DLD1 (cell line): Measurements from ENCODE around the gene LSP1.

Source experiments
- in situ Hi-C: cut with HindIII; loops from 2 replicates; pipeline ENCODE4 v1.10.0; 2017; ENCODE audit warnings: low sequenced_read_pairs

The LSP1 gene

DNA sequence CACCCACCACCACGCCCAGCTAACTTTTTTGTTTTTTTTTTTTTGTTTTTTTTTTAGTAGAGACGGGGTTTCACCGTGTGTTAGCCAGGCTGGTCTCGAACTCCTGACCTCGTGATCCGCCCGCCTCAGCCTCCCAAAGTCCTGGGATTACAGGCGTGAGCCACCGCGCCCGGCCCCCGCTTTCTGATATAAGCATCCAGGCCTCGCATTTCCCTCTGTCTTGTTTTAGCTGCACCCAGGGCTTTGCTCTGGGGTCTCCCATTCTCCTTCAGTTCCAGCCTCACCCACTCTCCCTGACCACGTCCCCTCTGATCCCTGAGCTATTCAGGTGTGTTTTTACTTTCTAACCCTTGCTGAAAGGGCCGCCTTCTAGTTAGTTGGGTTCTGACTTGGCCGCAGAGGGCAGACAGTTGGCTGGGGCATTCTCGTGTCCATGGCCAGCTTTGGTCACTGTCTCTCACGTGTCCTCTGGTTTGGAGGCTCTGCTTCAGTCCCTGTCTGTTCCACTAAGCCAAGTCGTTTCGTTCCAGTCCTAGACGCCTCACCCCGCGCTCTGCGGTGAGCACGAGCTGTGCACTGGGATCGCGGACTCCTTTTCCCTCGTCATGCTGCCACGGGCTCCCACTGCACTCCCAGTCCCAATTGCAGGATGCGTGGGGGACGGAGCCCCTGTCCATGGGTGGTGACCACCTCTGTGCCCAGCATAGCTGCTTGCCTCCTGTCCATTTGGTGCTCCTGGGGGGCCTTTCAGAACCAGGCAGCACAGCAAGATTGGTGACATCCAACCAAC is 60.6 kb downstream of the LSP1 start:
- in situ Hi-C loops = no loop called here

DNA sequence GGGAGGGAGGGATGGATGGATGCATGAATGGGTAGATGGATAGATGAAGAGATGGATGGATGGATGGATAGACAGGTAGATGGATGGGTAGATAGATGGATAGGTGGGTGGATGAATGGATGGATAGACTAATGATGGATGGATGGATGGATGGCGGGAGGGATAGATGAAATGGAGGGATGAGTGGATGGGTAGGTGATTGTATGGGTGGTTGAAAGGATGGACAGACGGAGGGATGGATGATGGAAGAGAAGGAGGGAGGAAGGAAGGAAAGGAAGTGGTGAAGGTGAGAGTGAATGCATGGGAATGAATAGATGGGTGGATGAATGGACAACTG is 62.9 kb downstream of the LSP1 start:
- in situ Hi-C loops = no loop called here

DNA sequence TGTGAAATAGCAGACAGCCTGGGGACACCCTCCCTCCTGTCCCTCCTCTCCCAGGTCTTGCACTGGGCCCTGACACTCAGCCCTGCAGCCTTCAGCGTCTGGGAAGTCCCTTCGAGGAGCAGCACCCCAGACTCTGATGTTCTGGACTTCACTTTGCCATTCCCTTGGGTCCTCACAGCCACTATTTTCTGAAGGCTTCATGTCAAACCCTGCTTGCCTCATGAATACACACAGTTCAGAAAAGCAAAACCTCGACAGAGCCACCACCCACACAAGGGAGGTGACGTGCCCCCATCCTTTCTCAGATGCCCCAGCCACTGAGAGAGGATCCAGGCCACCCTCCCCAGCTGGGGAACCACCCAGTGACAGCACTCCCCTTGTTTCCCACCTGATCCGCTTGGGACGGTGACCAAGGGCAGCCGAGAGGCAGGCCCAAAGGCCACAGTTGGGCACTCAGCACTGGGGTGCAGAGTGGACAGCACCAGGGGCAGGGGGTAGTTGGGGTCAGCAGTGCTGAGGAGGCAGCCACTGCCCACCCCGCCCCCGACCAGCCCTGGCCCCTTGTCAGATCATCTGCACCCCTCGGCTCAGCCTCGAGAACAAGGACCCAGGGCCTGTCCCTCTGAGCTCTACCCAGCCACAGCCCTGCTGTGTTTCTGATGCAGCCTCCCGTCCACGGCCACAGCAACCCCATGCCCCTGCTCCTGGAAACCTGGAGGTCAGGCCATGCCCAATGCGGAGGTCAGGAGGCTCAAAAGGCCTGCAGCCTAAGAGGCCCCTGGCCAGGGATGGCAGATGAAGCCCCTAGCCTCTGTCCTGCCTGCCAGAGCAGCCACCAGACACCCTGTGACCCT is 63.5 kb downstream of the LSP1 start:
- in situ Hi-C loops = no loop called here

DNA sequence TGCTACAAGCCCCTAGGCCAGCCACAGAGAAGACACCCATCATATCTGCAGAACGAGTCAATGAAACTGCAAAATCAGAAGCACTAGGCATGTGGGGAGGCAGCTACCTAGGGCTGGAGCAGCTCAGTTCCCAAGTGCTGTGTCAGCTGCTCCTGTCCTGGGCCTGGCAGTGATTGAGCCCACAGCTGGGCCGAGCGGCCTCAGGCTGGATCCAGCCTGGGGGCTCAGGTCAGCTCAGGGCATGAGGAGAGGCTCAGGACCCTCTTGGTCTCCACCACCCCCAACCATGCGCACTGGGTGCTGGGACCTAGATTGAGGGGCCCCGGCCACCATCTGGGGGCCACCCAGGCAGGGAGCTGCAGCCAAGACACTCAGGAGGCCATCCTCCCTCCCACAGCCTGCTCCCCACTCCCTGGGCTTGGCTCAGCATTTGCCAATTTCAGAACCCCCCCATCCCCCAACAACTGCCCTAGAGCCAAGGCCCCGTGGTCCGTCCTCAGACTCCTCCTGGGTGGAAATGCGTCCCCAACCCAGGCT is 64.2 kb downstream of the LSP1 start:
- in situ Hi-C loops = no loop called here

DNA sequence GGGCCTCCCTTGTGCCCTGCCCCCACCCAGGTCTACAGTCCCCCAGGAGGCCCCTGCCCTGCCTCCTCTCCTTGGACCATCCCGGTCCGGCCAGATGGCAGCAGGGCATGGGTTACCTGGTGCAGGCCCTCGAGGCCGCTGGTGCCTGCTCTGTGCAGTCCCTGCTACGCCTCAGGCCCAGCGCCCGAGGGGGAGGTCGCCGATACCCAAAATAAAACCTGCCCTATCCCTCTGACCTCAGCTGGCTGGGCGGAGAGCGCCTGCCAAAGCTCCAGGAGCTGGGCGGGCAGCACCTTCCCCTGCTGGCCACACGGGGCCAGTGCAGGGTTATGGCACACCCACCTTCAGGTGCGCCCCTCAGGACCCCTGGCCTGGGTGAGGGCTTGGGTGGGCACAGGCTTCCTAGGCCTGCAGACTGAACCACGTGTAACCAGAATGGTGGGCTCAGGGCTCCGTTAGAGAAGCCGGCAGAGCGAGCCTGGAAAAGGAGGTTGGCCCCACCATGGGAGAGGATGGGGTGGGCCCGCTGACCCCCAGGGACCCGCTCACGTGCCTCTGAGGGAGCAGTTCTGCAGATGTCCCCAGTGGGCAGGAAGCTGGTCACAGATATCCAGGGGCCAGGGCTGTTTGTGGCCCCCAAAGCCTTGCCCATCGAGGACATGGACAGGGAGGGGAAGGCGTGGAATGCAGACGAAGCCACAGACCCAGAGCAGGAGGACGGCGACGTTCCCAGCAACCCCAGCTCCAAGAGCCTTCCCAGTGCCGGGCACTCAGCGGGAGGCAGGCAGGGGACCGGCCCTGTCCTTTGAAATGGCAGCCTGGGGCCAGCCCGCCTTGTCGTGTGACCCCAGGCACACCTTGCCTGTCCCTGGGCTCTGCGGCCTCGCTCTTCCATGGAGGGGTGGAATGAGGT is 64.9 kb downstream of the LSP1 start:
- in situ Hi-C loops = no loop called here

DNA sequence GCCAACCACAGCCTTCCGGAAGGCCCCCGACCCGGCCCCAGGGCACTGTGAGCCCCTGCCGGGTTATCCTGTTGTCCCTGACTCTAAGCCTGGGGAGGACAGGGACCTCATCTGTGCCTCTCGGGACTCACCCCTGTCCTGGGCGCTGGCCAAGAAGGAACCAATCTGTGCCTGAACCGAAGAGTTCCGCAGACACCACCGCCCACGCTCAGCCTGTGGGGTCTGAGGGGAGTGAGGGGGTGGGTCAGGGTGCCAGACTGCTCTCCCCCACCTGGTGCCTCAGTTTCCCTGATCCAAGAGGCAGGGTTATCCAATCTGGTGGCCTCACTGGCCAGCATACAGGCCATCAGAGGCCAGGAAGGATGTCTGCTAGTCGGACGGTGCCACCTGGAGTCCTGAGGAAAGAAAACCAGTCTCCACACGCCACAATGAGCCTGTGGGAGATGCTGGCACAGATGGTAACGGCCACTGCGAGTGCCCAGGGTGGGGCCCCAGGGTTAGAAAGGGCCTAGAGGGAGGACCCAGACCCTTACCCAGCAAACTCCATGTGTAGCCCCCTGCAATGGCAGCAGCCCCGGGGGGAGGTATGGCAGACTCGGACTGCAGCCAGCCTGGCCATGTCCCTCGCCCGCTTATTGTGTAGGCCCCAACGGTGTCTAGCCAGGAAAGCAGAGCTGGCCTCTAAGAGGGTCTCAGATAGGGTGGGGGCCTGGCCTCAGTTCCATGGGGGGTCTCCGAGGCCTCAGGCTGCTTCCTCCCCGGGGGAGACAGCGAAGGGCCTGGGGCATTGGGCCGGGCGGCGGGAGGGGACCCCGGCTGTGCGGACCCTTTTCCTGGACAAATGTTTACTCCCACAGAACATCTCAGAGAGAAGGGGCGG is 65.8 kb downstream of the LSP1 start:
- in situ Hi-C loops = no loop called here

DNA sequence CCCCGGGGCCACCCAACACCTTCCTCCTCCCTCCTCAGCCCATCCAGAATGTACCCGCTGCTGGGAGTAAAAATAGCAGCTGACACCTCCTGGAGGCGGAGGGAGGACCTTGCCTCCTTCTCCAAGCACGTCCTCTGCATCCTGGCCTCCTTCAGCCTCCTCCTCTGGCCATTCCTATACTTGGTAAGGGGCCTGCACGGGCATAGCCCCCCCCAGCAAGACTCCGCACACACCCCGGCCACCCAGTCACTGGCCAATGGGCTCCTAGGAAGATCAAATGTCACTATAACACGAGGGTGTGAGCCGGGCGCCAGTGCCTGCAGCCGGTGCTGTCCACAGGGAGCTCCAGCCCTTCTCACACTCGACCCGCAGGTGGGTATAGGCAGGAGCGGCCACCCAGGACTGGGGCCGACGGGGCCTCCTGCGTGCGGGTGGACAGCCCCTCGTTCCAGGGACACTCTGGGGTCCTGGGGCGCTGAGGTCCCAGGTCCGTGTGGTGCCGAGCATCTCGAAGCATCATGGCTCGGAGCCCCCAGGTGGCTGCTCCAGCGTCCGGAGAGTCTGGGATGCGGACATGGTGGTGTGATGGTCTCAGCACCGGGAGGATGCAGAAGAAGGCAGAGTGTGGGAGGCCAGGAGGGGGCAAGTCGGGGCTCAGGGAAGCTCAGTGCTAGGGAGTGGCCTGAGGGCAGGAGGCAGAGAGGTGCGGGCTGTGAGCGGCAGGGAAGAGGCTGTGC is 66.7 kb downstream of the LSP1 start, which contains the start of gene TNNT3:
Gene TNNT3, plus strand, starts transcription at position 313 of the 737 bp plus-strand sequence. CDS start 3,172 bp downstream, outside the sequence.
- in situ Hi-C loops = no loop called here

DNA sequence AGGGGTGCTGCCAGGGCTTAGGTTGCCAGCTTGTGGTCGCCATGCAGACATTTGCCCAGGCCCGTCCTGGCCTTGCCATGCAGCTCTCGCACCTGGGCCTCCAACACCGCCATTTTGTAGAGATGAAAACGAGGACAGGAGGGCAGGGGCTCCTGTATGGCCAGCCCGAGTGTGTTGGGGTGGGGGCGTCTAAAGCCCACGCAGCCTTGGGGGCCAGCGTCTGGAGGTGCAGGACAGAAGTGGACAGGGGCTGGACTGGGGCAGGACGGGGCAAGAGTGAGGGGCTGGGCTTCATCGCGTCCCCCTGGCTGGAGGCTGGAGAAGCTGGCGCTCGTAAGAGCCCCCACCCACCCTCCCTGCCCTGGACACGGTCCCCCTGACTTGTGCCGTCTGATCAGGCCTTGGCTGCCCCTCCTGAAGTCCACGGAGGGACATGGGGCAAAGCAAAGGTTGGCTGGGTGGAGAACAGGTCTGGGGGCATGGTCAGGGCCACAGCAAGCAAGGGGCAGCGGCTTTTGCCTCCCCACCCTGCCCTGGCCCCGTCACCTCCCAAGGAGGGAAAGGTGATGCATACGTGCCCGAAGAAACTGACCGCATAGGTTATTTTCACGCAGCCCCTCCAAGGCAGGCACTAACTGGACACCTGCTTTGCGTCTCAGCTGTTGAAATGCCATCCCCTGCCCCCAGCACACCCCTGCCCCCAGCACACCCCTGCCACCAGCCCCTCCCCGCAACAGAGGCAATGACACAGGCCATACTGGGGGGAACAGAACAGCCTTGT is 67.4 kb downstream of the LSP1 start:
- in situ Hi-C loops = no loop called here

DNA sequence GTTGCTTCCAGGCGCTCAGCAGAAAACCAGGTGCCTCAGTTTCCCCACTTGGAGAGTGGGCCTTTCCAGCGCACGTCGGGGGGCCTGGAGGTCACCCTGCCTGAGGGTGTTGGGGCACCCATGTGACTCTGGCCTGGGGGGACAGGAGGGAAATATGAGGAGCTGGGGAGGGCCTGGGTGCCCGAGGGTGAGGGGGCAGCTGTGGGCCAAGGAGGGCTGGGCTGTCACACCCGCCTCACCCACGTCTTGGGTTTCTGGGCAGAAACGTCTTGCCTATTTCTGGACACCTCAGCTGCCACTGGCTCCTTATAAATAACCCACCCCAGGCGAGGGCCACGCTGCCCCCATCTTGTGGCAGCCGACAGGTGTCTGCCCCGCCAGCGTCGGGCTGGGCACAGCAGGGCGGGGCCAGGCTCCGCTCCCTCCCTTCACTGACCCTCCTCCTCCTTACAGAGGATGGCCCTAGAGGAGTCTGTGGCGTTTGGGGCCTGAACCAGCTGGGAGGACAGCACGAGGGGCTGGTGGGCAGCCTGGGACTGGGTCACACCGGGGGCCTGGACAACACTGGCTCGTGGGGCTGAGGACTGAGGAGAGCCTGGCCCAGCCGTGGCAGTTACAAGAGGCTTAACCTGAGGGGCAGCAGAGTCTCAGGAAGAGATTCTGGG is 68.2 kb downstream of the LSP1 start:
- in situ Hi-C loops = no loop called here

DNA sequence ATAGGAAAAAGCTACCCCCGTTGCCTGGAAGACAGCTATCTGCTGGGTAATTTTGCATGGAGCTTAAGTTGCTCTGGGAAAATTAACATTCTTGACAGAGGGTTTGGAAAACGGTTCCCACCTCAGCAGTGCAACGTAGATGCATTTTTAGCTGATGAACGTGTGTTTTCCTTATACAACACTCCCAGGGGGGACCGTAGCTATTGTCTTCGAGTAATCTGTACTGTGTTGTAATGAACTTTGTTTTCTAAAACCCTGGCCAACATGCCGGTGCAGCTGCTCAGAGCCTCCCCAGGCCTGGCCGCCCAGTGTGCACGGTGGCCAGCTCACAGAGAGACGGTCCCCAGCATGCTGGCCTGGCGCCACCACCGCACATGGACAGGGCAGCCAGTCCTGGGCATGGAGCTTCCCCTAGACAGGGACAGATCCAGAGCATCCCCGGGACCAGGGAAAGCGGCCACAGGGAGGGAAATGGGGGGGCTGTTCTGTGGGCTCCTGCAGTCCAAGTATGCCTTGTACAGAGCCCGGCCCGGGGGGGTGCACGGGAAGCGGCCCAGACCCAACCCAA is 68.8 kb downstream of the LSP1 start:
- in situ Hi-C loops = no loop called here

DNA sequence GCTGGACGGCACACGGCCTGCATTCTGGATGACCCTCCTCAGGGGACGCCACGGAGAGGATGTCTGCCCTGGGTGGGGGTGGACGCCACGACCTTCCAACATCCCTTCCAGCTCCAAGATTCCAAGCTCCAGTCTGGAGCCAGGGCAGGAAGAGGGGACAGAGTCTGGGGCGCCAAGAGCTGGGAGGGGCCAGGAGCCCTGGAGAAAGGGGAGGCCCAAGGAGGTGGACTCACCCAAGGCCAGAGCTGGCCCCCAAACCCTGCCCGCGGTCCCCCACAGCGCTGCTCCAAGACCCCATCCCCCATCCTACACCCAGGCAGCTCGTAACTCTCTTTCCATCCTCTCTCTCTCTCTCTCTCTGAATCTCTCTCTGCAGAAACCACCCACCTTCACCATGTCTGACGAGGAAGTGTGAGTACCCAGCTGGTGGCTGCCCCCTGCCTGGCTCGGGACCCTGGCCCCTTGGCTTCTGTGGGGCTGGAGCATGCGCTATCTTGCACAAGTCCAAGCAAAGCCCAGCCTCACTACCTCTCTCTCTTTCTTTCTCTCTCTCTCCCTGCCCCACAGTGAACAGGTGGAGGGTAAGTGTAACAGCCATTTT is 69.7 kb downstream of the LSP1 start:
- in situ Hi-C loops = no loop called here

DNA sequence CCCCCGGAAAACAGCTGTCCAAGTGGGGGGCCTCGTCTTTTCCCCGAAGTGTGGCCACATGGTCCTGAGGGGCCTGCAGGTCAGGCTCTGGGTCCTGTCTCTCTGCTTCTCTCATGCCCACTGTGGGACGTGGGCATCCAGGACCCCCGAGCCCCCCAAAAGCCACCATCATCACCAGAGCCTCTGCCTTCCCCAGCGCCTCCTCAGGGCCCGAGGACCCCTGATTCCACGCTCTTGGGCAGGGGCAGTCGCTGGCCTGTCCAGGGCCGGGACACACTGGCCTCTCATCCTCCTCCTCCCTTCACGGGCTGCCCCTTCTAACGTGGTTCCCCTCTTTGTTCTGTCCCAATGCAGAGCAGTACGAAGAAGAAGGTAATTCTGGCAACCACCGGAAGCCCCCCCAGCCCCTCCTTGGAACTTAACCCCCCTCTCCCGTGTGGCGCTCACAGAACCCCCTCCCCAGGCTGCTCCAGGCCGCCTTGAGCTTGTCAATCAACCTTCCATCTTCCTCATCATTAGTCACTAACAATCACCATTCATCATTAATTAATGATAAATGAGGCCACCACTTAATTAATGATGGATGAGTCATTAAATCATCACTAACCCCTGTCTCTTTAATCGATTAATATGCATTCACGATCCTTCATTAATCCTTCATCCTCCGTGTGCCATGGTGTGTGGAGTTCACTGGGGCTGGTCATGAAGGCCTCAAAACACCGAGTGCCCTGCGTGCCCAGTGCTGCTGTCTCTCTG is 70.5 kb downstream of the LSP1 start:
- in situ Hi-C loops = no loop called here

DNA sequence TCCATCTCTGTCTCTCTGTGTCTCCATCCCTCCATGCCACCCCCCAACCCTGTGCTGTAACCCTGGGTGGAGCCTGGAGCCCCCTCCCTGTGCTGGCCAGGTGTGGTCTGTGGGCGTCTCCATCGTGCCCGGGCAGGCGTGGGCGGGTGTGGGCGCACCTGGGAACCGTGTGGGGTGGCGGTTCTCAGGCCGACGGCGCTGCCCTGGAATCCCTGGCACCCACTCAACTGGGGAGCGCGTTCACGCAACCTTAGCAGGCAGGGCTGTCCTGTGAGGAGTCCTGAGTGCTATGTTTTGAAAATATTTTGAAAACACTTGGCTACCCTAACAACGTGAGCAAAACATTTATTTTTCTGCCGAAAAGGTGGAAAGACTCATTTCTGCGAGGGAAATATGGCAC is 71.3 kb downstream of the LSP1 start:
- in situ Hi-C loops = no loop called here

DNA sequence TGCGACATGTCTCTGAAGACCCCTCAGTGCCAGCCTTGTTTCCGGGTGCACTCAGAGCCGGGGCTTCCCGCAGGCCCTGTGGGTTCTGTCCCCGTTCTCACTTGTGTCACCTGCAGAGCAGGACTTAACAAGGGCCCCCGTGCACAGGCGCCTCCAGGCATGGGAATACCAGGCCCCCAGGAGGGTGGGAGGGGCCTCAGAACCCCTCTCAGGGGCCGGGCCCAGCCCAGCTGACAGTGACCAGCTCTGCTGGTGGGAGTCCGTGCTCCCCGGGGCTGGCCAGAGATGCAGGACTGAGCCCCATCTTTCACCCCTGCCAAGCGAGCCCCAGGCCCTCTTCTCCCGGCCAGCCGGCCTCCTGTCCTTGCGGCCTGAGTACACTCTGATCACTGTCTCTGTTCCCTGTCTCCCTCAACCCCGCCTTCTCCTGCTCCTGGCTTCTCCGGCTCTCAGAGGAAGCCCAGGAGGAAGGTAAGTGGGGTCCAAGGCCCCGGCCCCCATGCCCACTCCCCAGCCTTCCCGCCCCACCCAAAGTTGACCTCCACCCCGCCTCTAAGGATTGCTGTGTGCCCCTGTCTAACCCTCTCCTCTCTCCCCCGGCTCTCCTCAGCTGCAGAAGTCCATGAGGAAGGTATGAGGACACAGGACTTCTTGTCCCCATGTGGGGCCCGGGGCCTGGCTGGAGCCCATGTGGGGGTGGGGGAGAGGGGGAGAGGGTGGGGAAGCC is 71.9 kb downstream of the LSP1 start:
- in situ Hi-C loops = no loop called here

DNA sequence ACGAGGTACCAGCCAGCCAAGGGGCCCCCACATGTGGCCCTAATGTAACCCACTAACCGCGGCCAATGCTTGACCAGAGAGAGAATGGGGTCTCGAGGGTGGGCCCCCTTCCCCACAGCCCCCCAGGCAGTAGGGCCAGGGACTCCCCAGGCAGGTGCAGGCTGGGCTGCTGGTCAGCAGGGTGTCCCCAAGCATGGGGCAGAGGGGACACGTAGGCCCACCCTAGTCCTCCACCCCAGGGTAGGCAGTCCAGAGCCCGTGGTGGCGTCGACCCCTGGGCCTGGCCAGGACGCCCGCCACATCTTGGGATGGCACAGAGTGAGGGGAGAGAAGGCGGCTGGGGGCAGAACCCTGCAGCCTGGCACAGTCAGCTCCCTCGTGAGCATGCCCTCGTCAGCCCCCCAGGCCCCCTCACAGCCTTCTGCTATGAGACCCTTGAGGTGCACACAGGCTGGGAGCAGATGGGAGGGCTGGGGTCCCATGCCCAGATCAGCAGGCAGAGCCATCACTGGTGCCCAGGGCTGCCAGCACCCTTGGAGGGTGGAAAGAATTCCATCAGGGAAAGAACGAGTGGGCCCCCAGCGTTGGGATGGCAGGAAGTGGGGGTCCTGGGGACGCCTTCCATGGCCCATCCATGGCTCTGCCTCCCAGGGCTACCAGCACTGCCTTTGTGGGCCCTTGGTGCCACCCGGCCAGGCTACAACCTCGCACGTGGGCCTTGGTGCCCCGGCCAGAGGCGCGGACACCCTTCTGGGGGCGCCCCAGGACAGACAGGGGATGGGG is 72.7 kb downstream of the LSP1 start:
- in situ Hi-C loops = no loop called here
